HG02571 (cell line): ENCODE data around the gene ANKRD61.
"Not testable (repeated sequence)": the region's sequence is repeated elsewhere in the genome, so short reads cannot be mapped to it uniquely, and the experiment has no call there.

Source experiments
- ATAC-seq: cut with Tn5 transposase; IDR thresholded peaks from one replicate; pipeline ENCODE4 v1.9.1; 2021; ENCODE audit warnings: mild to moderate bottlenecking, moderate library complexity; ENCODE audit not compliant: unreplicated experiment

The ANKRD61 gene

DNA sequence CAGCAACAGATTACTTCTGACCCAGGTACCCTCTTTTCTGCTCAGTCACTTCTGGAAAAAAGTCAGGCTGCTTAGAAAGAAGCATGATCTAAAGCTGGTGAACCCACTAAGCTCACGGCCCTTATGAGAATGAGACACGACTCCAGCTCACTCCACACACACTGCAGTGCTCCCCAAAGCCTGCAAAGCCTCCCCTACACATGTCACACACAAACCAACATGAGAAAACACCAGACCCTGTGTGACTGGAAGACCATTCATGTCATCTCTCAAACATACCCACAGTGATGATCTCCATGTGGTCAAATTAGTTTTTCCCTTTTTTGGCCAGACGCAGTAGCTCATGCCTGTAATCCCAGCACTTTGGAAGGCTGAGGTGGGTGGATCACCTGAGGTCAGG lies 391 bp downstream of the ANKRD61 start:
- ATAC-seq = no peak

- no peak for ATAC-seq
Measured at GRCh38 chr7:6032167-6032566, 991 bp downstream of the ANKRD61 start.

DNA sequence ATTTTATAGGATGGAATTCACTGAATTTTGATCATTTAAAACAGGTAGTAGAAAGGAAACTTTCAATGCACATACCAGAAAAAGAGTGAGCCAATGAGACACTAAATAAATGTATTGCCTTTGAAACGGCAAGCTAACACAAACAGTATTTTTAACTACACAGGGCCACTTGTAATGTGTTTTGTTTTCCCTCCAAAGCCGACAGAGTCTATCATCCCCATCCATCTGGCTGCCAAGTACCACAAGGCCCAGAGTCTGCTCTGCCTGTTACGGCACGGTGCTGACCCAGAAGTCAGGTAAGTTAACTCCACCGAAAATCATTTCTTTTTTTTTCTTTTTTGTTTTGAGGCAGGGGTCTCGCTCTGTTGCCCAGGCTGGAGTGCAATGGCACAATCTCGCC lies 1.5 kb downstream of the ANKRD61 start:
- ATAC-seq = no peak

- no peak for ATAC-seq
Measured at GRCh38 chr7:6035165-6035564, 4.0 kb downstream of the ANKRD61 start.

GRCh38 chr7:6035686-6036085 lies 4.5 kb downstream of the ANKRD61 start:
- no peak for ATAC-seq

- ATAC-seq = no peak
Measured at GRCh38 chr7:6049780-6050179, 18.6 kb downstream of the ANKRD61 start.

- ATAC-seq = not testable (repeated sequence)
Measured at GRCh38 chr7:6051185-6051584, 20.0 kb downstream of the ANKRD61 start.

- no peak for ATAC-seq
Measured at GRCh38 chr7:6056616-6057015, 25.4 kb downstream of the ANKRD61 start.

DNA sequence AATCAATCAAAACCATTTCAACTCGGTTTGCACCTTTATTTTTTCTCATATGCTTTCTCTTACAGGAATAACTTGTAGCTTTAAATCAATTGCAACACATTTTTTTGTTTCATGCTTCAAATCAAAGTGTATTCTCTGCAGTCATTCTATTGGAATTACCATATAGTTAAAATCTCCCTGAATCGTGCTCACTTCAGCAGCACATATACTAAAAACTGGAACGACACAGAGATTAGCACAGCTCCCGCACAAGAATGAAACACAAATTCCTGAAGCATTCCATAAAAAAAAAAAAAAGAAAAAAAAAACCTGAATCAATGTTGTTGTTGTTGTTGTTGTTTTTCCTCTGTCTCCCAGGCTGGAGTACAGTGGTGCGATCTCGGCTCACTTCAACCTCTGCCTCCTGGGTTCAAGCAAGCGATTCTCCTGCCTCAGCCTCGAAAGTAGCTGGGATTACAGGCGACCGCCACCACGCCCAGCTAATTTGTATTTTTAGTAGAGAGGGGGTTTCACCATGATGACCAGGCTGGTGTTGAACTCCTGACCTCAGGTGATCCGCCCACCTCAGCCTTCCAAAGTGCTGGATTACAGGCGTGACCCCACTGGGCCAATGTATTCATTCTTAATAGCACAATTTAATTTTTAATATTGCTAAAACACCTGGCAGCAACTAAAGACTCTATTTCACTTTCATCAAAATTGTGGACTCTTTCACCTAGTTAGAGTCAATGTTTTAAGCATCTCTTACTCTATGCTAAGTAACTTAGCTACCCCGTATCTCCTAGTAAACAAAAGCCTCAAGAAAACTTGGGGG lies 26.3 kb downstream of the ANKRD61 start:
- ATAC-seq = no peak

DNA sequence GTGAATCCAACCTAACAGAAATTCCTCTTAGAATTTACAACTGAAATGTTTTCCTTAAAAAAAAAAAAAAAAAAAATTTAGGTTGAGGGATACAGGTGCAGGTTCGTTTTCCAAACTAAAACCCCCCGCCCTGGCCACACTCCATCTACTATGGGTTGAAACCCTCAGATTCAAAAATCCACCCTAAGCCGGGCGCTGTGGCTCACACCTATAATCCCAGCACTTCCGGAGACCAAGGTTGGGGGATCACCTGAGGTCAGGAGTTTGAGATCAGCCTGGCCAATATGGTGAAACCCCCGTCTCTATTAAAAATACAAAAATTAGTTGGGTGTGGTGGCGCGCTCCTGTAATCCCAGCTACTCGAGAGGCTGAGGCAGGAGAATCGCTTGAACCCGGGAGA lies 28.8 kb downstream of the ANKRD61 start:
- ATAC-seq = not testable (repeated sequence)

GRCh38 chr7:6071406-6071805 lies 40.2 kb downstream of the ANKRD61 start:
- no peak for ATAC-seq

GRCh38 chr7:6074612-6075380 lies 43.6 kb downstream of the ANKRD61 start:
- ATAC-seq = no peak

- ATAC-seq = no peak
Measured at GRCh38 chr7:6078548-6078947, 47.4 kb downstream of the ANKRD61 start.

DNA sequence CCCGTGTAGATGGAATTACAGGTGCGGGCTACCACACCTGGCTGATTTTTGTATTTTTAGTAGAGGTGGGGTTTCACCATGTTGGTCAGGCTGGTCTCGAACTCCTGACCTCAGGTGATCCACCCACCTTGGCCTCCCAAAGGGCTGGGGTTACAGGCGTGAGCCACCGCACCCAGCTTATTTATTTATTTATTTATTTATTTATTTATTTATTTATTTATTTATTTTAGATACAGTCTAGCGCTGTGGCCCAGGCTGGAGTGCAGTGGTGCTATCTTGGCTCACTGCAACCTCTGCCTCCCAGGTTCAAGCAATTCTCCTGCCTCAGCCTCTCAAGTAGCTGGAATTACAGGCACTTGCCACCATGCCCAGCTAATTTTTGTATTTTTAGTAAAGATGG lies 51.9 kb downstream of the ANKRD61 start:
- ATAC-seq = not testable (repeated sequence)
